GM18519 (cell line): ENCODE measurements around the gene SETD7.
"Not testable (repeated sequence)": the region's sequence is repeated elsewhere in the genome, so short reads cannot be mapped to it uniquely, and the experiment has no call there.

Source experiments
- ATAC-seq: cut with Tn5 transposase; IDR thresholded peaks from one replicate; pipeline ENCODE4 v1.9.1; 2021; ENCODE audit warnings: mild to moderate bottlenecking, moderate library complexity; ENCODE audit not compliant: unreplicated experiment, low FRiP score

Gene SETD7

GRCh38 chr4:139470997-139471665, 84.9 kb downstream of the SETD7 start:
- no peak for ATAC-seq

- no peak for ATAC-seq
Measured at GRCh38 chr4:139470295-139470694, 85.7 kb downstream of the SETD7 start.

DNA sequence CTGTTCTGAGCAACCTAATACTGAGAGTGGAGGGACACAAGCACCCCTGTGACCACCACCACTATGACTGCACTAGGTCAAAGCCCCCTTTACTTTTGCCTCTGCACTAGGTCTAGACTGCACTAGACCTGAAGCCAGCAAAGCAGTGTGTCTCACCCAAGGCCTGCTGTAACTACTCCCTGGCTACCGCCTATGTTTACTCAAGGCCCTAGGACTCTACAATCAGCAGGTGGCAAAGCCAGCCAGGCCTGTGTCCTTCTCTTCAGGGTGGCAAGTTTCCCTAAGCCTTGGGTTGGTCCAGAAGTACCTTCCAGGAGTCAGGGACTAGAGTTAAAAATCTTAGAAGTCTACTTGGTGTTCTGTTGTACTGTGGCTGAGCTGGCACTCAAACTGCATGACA, 86.2 kb downstream of the SETD7 start:
- ATAC-seq, result no peak

GRCh38 chr4:139469216-139469615, 86.8 kb downstream of the SETD7 start:
- no peak for ATAC-seq

DNA sequence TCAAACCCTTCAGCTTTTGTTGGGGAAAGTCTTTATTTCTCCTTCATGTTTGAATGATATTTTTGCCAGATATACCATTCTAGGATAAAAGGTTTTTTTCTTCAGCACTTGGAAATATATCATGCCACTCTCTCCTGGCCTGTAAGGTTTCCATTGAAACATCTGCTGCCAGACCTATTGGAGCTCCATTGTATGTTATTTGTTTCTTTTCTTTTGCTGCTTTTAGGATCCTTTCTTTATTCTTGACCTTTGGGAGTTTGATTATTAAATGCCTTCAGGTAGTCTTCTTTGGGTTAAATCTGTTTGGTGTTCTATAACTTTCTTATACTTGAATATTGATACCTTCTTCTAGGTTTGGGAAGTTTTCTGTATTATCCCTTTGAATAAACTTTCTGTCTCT, 87.3 kb downstream of the SETD7 start:
- ATAC-seq, result not testable (repeated sequence)

- no peak for ATAC-seq
Measured at GRCh38 chr4:139465922-139466321, 90.1 kb downstream of the SETD7 start.

- not testable (repeated sequence) for ATAC-seq
Measured at GRCh38 chr4:139464512-139464911, 91.5 kb downstream of the SETD7 start.

DNA sequence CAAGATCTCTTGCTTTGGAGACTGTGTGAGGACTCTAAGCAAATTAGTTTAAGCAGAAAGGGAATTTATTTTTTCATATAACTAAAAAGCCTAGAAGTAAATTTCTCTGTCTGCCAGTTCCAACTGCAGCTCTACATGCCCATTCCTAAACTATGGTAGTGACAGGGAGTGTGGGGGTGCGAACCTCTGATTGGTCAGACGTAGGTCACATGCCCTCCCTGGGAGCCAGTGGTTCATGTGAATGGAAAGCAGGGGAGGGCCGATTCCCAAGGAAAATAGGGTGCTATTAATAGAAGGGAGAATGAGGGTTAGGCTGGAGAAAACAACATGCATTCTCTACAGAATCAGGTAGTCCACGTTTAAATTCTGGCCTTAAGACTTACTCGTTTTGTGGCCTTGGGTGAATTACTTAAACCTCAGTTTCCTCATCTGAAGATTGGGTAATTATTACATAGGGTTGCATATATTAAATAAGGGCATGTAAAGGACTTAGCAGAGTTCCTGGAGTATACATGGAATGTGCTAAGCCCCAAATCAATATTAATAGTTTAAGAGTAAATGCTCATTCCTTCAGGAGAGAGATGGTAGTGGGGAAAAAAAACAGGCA, 94.9 kb downstream of the SETD7 start:
- ATAC-seq, result no peak

- no peak for ATAC-seq
Measured at GRCh38 chr4:139460565-139460964, 95.5 kb downstream of the SETD7 start.

DNA sequence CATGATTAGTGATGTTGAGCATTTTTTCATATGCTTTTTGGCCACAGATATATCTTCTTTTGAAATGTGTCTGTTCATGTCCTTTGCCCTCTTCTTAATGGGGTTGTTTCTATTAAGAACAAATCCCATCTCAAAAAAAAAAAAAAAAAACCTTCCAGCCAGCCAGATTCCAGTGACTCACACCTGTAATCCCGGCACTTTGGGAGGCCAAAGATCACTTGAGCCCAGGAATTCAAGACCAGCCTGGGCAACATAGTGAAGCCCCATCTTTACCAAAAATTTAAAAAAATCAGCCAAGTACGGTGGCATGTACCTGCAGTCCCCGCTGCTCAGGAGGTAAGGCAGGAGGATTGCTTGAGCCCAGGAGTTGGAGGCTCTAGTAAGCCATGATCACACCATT, 97.0 kb downstream of the SETD7 start:
- ATAC-seq, result no peak

- ATAC-seq, result no peak
Measured at GRCh38 chr4:139458543-139458942, 97.5 kb downstream of the SETD7 start.

DNA sequence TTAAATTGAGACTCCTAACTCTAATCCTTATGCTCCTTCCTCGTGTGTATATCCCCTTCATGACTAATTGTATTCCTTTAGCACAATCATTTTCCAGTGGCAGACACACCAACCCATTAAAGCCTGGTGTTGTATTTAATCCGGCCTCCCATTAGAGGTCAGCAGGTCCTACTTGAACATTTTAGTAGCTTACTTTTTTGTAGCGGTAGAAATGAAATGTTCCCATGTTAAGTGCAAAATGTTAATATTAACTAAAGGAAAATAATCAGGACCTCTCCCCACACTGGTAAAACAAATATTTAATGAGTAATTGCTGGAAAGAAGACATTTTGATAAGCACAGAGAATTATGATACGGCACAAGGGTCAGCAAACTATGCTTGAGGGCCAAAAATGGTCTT, 98.7 kb downstream of the SETD7 start:
- ATAC-seq, result no peak

DNA sequence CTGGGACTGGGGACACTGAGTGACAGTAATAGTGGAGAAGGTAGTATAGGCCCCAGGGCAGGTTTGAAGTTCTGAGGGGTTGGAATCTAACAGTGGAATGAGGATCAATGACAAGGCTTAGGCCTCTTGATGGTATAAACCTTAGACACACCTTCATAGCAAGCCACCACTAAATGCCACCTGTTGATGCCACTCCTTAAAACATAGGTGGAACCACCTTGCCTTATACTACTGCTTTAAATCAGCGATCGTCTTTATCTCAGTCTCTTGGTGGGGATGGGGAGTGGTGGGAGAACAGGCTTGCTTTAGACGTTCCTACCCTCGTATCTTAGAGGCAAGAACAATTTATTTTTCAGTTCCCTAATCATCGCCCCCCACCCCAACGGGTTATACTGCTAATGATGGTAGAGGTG, 100.9 kb downstream of the SETD7 start:
- no peak for ATAC-seq

GRCh38 chr4:139454111-139455045, 101.6 kb downstream of the SETD7 start, which contains the start of gene RAB33B:
Gene RAB33B, plus strand, starts transcription at chr4:139454121. Its CDS starts 75 bp downstream, at chr4:139454196.
- peak; percentile 1 for ATAC-seq

- peak; percentile 80 for ATAC-seq
Measured at GRCh38 chr4:139453371-139454110, 102.5 kb downstream of the SETD7 start.

- peak; percentile 35 for ATAC-seq
Measured at GRCh38 chr4:139453041-139453370, 103.0 kb downstream of the SETD7 start.

GRCh38 chr4:139451997-139452396, 104.0 kb downstream of the SETD7 start:
- ATAC-seq, result no peak

DNA sequence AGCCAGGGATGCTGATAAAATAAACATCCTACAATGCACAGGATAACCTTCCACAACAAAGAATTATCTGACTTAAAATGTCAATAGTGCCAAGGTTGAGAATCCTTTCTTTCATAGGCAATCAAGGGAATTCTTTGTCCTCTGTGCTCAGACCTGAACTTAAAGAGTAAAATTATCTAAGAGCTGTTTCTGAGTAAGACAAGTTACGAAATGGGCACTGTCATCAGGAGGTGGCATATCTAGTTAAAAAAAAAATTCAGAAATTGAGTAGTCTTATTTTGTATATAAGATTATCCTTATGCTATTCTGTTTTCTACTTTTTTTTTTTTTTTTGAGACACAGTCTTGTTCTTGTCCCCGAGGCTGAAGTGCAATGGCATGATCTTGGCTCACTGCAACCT, 105.4 kb downstream of the SETD7 start:
- no peak for ATAC-seq

GRCh38 chr4:139447078-139447477, 108.9 kb downstream of the SETD7 start:
- not testable (repeated sequence) for ATAC-seq
